ENCODE data around the gene LONP2.

DNA sequence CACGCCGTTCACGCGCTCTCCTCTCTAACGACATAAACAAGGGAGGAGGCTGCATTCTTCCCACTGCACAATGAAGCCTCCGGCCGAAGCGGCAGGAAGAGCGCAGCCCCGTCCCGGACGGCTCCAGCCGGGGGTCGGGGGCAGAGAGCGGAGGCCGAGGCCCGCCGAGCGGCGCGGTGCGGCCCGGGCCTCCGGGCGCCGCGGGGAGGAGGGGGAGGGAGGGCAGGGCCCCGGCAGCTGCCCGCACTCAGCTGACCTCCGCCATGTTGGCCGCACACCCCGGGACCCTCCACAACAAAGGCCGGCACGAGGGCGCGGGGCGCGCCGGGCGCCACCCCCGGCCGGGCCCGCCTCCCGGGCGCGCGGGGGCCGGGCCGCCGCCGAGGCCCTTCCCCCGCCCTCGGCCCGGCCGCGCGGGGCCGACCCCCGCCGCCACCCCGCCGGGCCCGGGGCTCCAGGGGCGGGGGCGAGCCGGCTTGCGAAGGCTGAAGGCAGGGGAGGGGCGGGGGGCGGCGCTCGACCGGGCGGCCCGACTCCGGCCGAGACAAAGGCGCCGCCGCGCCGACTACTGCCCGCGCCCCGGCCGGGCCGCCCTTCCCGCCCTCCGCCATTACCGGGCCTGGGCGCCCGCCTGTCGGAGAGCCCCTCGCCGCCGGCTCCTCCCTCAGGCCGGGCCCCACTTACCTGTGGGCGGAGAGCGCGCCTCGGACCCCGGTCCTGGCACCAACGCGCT lies 140.6 kb downstream of the LONP2 start:
- TF ChIP-seq, protein P1, sequence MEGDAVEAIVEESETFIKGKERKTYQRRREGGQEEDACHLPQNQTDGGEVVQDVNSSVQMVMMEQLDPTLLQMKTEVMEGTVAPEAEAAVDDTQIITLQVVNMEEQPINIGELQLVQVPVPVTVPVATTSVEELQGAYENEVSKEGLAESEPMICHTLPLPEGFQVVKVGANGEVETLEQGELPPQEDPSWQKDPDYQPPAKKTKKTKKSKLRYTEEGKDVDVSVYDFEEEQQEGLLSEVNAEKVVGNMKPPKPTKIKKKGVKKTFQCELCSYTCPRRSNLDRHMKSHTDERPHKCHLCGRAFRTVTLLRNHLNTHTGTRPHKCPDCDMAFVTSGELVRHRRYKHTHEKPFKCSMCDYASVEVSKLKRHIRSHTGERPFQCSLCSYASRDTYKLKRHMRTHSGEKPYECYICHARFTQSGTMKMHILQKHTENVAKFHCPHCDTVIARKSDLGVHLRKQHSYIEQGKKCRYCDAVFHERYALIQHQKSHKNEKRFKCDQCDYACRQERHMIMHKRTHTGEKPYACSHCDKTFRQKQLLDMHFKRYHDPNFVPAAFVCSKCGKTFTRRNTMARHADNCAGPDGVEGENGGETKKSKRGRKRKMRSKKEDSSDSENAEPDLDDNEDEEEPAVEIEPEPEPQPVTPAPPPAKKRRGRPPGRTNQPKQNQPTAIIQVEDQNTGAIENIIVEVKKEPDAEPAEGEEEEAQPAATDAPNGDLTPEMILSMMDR (IDR thresholded peaks at IDR 0.05; ENCODE audit: insufficient read depth, low read depth, low read length) = no peak
- no peak for TF ChIP-seq EZH2 (IDR thresholded peaks at IDR 0.05; ENCODE audit: insufficient read depth, low read length)

Data from astrocyte (in vitro differentiated cells and primary cell).